Measurements from ENCODE around the gene SAT2.
"Not testable (repeated sequence)": the region's sequence is repeated elsewhere in the genome, so short reads cannot be mapped to it uniquely, and the experiment has no call there.

The SAT2 gene

GRCh38 chr17:7634384-7634783 lies 6.8 kb upstream of the SAT2 start:
- peak; percentile 83 for DNase-seq (ENCODE audit: low spot score)

GRCh38 chr17:7633093-7633492 lies 5.5 kb upstream of the SAT2 start:
- no peak for DNase-seq (ENCODE audit: low spot score)

- DNase-seq (ENCODE audit: low spot score) = peak; percentile 61
Observed at GRCh38 chr17:7632492-7632894, 4.9 kb upstream of the SAT2 start.

DNA sequence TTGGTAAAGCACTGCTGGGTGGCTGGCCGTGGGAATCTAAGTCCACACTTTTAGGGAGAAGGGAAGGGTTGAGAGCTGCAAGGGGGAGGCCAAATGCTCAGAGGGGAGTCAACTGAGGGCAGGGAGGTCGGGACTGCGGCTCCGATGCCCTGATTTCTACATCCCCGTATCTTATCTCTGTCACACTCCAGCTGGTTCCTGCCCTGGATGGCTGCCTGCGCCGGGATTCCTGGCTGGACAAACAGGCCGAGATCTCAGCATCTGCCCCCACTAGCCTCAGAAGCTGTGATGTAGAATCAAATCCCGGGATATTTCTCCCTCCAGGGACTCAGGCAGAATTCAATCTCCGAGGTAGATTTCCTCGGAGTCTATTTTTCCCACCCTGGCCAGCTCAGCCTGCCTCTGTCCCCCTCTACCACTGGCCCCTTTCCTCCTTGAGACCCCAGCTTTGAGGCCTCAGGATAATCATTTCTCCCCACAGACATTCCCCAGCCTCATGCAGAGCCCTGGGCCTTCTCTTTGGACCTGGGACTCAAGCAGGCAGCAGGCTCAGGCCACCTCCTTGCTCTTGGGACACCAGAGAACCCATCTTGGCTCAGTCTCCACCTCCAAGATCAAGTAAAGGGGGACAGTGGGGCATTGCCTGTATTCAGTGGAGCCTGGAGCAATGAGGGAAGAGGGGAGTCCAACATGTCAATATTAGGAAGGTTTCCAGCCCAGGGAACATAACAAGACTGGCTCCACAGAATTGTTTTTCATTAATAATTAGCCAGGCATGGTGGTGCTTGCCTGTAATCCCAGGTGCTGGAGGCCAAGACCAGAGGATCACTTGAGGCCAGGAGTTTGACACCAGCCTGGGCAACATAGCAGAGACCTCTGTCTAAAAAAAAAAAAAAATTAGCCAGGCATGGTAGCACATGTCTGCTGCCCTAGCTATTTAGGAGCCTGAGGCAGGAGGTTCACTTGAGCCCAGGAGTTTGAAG lies 4.1 kb upstream of the SAT2 start:
- no peak for DNase-seq (ENCODE audit: low spot score)

DNA sequence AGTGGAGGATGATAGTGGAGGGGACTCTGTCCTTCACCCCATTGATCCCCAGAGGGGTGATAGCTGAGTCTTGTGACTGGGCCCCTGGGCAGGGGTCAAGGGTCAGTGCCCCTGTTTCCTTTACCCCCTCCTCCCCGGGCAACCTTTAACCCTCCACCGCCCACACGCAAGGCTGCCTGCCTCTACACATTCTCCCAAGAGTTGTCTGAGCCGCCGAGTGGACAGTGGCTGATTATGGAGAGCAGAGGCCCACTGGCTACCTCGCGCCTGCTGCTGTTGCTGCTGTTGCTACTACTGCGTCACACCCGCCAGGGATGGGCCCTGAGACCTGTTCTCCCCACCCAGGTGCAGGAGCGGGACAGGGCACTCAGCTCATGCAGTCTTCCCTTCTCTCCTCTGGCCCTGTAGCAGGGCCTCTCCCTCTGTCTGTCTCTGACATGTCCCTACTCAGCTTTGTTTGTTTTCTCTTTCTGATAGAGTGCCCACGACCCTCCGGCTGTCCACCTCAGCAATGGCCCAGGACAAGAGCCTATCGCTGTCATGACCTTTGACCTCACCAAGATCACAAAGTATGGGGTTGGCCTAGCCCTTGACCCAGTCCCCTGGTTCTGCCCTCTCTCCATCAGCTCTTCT lies 2.4 kb upstream of the SAT2 start, which contains the start of gene SHBG:
SHBG (plus strand) TSS at position 197 of the 633 bp plus-strand sequence; CDS start at position 235, 38 bp downstream.
- DNase-seq (ENCODE audit: low spot score) = no peak

DNA sequence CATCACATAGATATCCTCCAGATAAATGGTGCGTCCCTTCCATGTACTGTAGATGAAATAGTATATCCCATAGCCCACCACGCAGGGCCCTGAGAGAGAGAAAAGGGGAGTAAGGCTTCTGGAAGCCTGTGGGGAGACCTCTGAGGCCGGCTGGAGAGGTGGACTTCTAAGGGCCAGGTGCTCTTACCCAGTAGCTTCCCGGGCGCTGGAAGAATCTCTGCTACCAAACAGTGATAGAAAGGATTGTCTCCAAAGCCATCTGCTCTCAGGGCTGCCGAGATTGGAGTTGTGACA lies 718 bp downstream of the SAT2 start:
- DNase-seq (ENCODE audit: low spot score) = no peak

- no peak for DNase-seq (ENCODE audit: low spot score)
Observed at GRCh38 chr17:7626307-7626706, 1.3 kb downstream of the SAT2 start.

- DNase-seq (ENCODE audit: low spot score) = not testable (repeated sequence)
Observed at GRCh38 chr17:7625749-7626148, 1.9 kb downstream of the SAT2 start.

DNA sequence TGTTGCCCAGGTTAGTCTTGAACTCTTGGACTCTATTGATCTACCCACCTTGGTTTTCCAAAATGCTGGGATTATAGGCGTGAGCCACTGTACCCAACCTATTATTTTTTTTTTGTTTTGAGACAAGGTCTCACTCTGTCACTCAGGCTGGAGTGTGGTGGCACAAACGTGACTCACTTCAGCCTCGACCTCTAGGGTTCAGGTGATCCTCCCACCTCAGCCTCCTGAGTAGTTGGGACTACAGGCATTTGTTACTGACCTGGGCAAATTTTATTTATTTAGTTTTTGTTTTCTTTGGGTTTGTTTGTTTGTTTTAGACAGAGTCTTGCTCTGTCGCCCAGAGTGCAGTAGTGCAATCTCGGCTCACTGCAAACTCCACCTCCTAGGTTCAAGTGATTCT lies 4.0 kb downstream of the SAT2 start:
- DNase-seq (ENCODE audit: low spot score) = no peak

GRCh38 chr17:7620835-7621234 lies 6.8 kb downstream of the SAT2 start:
- no peak for DNase-seq (ENCODE audit: low spot score)

GRCh38 chr17:7618608-7619007 lies 9.0 kb downstream of the SAT2 start:
- no peak for DNase-seq (ENCODE audit: low spot score)

DNA sequence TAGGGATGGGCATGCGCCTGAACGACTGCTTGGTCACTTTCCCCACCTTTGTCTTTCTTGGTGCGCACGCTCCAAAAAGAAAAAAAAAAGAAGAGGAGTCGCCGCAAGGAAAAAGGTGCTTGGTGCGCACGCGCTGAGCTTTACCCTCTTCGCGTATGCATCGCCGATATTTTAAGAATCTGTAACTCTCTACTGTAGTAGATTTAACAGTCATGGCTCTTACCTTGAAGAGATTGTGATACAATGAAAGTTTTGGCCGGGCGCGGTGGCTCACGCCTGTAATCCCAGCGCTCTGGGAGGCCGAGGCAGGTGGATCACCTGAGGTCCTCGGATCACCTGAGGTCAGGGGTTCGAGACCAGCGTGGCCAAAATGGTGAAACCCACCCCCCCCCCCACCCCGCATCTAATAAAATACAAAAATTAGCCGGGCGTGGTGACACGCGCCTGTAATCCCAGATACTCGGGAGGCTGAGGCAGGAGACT lies 12.3 kb downstream of the SAT2 start:
- no peak for DNase-seq (ENCODE audit: low spot score)

DNA sequence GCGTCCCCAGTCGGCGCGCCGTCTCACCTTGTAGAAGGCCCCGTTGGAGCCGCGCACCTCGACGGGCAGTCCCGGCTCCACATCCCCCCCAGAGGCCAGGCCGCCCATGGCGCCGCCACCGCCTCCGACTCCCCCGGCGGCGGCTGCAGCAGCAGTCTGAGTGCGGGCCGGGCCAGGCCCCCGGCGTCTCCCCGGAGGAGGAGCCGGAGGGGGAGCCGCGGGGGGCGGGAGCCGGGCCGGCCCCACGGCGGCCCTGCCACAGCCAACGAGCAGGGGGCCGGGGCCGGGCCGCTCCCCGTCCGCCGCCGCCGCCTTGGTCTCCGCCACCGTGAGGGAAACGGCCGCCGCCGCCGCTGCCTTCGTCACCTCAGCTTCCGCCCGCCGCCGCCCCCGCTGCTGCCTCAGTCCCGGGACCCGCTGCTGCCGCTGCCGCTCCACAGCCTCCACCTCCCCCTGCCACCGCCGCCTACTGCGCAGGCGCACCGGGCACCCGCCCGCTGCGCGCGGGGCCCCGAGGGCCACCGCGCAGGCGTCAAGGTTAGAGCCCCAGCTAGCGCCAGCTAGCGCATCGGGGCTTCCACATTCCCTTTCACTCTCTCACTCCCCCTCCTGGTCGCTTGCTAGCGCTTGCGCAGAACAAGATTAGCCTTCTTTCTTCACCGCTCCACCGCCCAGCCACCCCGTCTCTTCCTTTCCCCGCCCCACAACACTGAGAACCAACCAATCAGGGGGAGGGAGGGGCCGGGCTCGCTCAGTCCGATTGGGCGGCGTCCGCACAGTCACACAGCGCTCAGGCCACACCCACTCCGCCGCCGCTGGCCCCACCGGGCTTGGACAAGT lies 13.0 kb downstream of the SAT2 start, which contains the start of gene FXR2:
FXR2 (minus strand) TSS at position 473 of the 840 bp plus-strand sequence; CDS start at position 108, 365 bp downstream.
- peak; percentile 100 for DNase-seq (ENCODE audit: low spot score)

DNA sequence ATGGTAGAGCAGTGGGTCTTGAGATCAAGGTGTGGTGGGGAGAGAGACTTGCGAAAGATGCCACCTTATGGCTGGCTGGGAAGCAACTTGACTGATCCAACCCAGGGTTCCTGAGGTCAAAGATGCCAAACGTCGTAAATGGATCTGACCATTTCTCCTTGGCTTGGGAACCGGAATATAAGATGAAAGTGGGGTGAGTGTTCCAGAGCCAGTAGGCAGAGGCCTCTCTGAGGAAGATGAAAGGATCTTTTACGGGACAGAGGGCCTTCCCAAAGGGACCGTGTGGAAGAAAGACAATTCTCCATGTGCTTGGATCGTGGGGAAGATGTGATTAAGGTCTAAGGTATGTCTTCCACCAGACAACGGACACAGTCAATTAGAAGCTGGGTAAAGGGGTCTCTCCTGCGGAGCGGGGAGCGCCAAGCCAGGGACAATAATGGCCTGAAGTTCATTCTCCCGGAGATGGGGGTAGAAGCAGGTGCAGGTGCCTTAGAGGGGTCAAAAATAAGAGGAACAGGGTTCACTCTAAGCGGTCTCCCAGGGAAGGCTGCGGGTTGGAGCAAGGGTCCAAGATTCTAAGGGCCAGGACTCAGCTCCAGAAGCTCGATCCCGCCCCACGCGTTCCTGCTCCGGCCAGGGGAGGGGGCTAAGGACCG lies 13.7 kb downstream of the SAT2 start:
- DNase-seq (ENCODE audit: low spot score) = no peak

DNA sequence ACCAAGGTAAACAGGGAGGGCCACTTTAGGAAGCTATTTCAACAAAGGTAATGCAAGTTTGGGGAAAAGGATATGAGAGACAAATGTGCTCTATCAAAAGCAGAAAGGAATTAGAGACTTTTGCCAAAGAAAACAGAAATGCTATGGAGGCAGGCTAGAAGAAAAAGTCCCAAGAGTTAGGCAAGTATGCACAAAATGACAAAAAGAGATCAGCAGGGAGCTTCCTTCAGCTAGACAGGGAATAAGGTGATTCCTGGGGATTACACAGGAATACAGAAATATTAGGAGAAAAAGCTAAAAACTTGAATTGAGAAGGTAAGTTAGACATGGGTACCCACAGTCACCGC lies 15.4 kb downstream of the SAT2 start:
- no peak for DNase-seq (ENCODE audit: low spot score)

DNA sequence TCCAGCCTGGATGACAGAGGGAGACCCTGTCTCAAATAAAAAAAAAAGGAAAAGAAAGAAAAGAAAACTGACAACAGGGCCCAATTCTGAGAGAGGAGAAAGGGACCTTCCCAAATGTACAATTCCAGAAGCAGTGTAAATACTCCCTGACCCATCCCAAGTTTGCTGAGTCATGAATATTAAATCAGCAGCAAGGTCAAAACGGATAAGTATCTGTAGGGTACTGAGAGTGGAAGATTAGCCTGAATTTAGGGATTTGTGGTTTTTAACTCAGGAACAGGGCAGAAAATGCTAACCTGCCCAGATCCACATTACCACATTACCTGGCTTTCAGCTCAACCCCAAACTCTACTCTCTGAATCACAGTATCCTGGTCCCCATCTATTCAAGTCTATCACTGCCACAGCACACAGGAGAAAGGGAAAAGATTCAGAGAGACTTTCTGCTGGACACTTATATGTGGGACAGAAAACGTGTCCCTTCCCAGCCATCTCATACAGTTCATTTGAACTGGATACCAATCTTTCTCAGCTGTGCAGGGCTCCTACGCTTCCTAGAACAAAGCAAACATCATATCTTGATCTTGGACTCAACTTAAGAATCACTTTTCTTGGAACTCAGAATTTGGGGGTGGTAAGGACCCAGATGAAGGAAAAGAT lies 15.9 kb downstream of the SAT2 start:
- no peak for DNase-seq (ENCODE audit: low spot score)

DNA sequence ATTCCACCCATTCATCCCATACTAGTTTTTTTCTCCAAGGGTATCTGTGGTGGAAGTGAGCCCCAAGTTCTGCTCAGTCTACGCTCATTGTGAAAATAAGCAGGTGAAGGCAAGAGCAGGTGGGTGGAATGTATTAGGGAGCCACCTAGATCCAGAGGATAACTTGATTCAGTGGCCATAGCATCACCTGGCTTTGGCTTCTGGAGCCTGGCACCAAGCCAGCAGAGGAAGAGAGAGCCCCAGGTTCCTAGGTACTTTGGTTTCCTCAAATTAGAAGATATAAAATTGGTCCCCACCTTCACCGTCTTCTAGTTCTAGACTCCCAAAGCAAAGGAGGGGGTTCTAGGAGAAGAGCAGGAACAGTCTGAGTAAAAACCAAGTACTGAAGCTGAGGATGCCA lies 17.0 kb downstream of the SAT2 start:
- no peak for DNase-seq (ENCODE audit: low spot score)

GRCh38 chr17:7606280-7606679 lies 21.3 kb downstream of the SAT2 start:
- no peak for DNase-seq (ENCODE audit: low spot score)

- not testable (repeated sequence) for DNase-seq (ENCODE audit: low spot score)
Observed at GRCh38 chr17:7597561-7597960, 30.1 kb downstream of the SAT2 start.

DNA sequence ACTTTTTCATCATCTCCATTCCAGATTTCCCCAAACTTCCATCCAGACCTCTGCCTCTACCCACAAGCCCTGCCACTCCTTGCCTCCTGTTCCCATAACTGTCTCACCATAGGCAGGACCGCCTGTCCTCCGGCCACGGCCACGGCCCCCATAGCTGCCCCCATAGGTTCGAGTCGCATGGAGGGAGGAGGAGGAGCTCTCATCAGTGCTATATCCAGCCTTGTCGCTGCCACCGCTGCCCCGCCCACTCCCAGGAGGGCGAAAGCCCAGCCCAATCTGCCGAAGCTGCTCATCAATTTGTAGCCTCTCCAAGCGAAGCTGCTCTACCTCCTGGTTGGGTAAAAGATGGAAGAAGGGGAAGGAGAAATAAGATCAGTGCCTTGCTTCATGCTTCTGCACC lies 34.3 kb downstream of the SAT2 start:
- no peak for DNase-seq (ENCODE audit: low spot score)

All from SK-N-DZ (cell line).